ENCODE measurements around the gene VSTM4. TPM values are rescaled to one million over a fixed set of nuclear protein-coding genes. Genes with fewer than 3 reads are reported as not detected.

VSTM4 gene
- total RNA-seq, 1 experiment from 2014 or later = 0.07 TPM

DNA sequence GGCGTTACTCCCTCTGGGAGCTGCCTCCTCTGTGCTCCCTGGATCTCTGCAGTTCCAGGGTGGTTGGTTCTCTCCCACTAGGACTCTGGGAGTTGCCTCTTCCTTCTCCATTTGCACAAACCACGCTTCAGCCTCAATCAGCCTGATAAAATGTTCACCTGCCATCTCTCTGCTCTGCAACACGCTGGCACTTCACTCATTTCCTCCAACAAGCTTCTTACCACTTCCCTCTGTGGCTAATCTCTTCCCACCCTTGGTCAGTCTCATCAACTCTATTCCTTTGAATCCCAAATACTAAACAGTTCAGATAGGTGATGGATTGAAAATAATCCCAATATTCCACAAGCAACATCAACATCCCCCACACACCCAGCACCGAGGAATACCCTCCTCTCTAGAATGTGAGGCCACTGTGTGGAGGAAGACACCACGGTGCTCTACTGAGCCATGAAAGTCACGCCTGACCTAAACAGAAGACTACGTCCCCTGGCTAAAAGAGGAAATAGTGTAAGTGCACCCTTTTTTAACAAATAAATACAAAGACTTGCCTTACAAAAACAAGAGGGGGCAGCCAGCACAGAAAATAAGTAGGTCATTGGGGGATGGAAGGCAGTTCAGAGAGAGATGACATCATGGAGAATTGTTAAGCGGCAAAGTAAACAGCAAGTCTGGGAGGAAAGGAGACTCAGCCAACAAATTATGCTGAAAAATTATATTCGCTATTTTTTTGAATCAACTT, 20.4 kb upstream of the VSTM4 start:
- no peak for DNase-seq (ENCODE audit: low read depth, low spot score)
- Histone ChIP-seq H3K4me2 (ENCODE audit: low read length) (no peak overlapping the region), H3K27ac (ENCODE audit: low read depth, low read length) (no peak overlapping the region), H3K79me2 (ENCODE audit: insufficient read depth, low read length) (no peaks in the 10 kb centered on the region), H3K27me3 (ENCODE audit: insufficient read depth, low read length) (peaks cover 43% of the 10 kb centered on the region), H3K4me3 (replicated peaks in 1 of 2; ENCODE audit: low read depth in 1 of 2, low read length in 2 of 2) (no peak overlapping the region), H4K20me1 (ENCODE audit: insufficient read depth) (no peaks in the 10 kb centered on the region), H2AFZ (ENCODE audit: low read depth, low read length, poor library complexity, severe bottlenecking) (no peak overlapping the region), H3K36me3 (ENCODE audit: control insufficient read depth in 1 of 2, insufficient read depth in 2 of 2, low read length in 2 of 2) (no peaks in the 10 kb centered on the region), H3K4me1 (ENCODE audit: control insufficient read depth in 1 of 2, insufficient read depth in 2 of 2, low read length in 2 of 2) (peaks cover 0 to 10% of the 10 kb centered on the region in 2 experiments; a peak in 1 of 4 replicates), H3K9me3 (ENCODE audit: control insufficient read depth in 1 of 2, insufficient read depth in 1 of 2, low read depth in 1 of 2, low read length in 2 of 2) (no peaks in the 10 kb centered on the region), H3K9me2 (ENCODE audit: insufficient read depth) (no peaks in the 10 kb centered on the region), H3K9ac (ENCODE audit: low read length) (no peak overlapping the region)
- ChIA-PET RAD21 (ENCODE audit: low non-redundant PET in 1 of 2, low total read pairs in 2 of 2, uncharacterized antibody in 2 of 2, unreplicated experiment in 2 of 2) (no interaction called here), POLR2A (no interaction called here), CTCF (no interaction called here)
- intact Hi-C loops (cut with micrococcal nuclease) = no loop called here
- no TSS peak for BruUV-seq (replicated peaks)
- ATAC-seq = no peak
- TF ChIP-seq, protein P1, sequence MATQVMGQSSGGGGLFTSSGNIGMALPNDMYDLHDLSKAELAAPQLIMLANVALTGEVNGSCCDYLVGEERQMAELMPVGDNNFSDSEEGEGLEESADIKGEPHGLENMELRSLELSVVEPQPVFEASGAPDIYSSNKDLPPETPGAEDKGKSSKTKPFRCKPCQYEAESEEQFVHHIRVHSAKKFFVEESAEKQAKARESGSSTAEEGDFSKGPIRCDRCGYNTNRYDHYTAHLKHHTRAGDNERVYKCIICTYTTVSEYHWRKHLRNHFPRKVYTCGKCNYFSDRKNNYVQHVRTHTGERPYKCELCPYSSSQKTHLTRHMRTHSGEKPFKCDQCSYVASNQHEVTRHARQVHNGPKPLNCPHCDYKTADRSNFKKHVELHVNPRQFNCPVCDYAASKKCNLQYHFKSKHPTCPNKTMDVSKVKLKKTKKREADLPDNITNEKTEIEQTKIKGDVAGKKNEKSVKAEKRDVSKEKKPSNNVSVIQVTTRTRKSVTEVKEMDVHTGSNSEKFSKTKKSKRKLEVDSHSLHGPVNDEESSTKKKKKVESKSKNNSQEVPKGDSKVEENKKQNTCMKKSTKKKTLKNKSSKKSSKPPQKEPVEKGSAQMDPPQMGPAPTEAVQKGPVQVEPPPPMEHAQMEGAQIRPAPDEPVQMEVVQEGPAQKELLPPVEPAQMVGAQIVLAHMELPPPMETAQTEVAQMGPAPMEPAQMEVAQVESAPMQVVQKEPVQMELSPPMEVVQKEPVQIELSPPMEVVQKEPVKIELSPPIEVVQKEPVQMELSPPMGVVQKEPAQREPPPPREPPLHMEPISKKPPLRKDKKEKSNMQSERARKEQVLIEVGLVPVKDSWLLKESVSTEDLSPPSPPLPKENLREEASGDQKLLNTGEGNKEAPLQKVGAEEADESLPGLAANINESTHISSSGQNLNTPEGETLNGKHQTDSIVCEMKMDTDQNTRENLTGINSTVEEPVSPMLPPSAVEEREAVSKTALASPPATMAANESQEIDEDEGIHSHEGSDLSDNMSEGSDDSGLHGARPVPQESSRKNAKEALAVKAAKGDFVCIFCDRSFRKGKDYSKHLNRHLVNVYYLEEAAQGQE (IDR thresholded peaks at IDR 0.05; ENCODE audit: low read depth) = no peak
- TF ChIP-seq CEBPB (IDR thresholded peaks at IDR 0.05; ENCODE audit: low read depth) = no peak
- no peak for TF ChIP-seq FOSL1 (IDR thresholded peaks at IDR 0.05; ENCODE audit: low read depth)
- no peak for TF ChIP-seq ZFX (IDR thresholded peaks at IDR 0.05)

DNA sequence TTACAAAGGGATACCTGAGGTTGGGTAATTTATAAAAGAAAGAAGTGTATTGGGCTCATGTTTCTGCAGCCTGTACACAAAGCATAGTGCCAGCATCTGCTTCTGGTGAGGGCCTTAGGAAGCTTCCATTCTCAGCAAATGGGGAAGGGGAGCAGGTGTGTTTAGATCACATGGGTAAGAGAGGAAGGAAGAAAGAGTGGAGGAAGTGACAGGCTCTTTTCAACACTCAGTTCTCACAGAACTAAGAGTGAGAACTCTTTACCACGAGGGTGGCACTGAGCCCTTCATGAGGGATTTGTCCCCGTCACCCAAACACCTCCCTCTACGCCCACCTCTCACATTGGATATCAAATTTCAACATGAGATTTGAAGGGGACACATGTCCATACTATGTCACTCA, 19.0 kb upstream of the VSTM4 start:
- ChIA-PET RAD21 (ENCODE audit: low non-redundant PET in 1 of 2, low total read pairs in 2 of 2, uncharacterized antibody in 2 of 2, unreplicated experiment in 2 of 2) (no interaction called here), CTCF (no interaction called here), POLR2A (no interaction called here)
- H3K79me2 ChIP-seq (ENCODE audit: insufficient read depth, low read length) = no peaks in the 10 kb centered on the region
- H3K4me2 ChIP-seq (ENCODE audit: low read length) = no peak overlapping the region
- H3K9me3 ChIP-seq (ENCODE audit: control insufficient read depth in 1 of 2, insufficient read depth in 1 of 2, low read depth in 1 of 2, low read length in 2 of 2) = no peaks in the 10 kb centered on the region
- H2AFZ ChIP-seq (ENCODE audit: low read depth, low read length, poor library complexity, severe bottlenecking) = no peak overlapping the region
- no peaks in the 10 kb centered on the region for H3K36me3 ChIP-seq (ENCODE audit: control insufficient read depth in 1 of 2, insufficient read depth in 2 of 2, low read length in 2 of 2)
- no peak for DNase-seq (ENCODE audit: low read depth, low spot score)
- no peak overlapping the region for H3K27ac ChIP-seq (ENCODE audit: low read depth, low read length)
- H3K4me1 ChIP-seq (ENCODE audit: control insufficient read depth in 1 of 2, insufficient read depth in 2 of 2, low read length in 2 of 2) = no peaks in the 10 kb centered on the region
- no peak for ATAC-seq
- H3K4me3 ChIP-seq (replicated peaks in 1 of 2; ENCODE audit: low read depth in 1 of 2, low read length in 2 of 2) = no peak overlapping the region
- intact Hi-C loops (cut with micrococcal nuclease) = no loop called here
- no peaks in the 10 kb centered on the region for H4K20me1 ChIP-seq (ENCODE audit: insufficient read depth)
- peaks cover 49% of the 10 kb centered on the region for H3K27me3 ChIP-seq (ENCODE audit: insufficient read depth, low read length)
- H3K9ac ChIP-seq (ENCODE audit: low read length) = no peak overlapping the region
- no TSS peak for BruUV-seq (replicated peaks)
- H3K9me2 ChIP-seq (ENCODE audit: insufficient read depth) = no peaks in the 10 kb centered on the region
- TF ChIP-seq POLR2A (IDR thresholded peaks at IDR 0.05; ENCODE audit: borderline replicate concordance, extremely low read depth, insufficient read depth, insufficient read length) (no peak), SIN3A (IDR thresholded peaks at IDR 0.05; ENCODE audit: low read depth) (no peak), EZH2phosphoT487 (IDR thresholded peaks at IDR 0.05; ENCODE audit: borderline replicate concordance) (no peak), SP1 (IDR thresholded peaks at IDR 0.05; ENCODE audit: low read depth) (no peak), ZNF274 (IDR thresholded peaks at IDR 0.05; ENCODE audit: low read depth, low read length) (no peak), FOSL1 (IDR thresholded peaks at IDR 0.05; ENCODE audit: low read depth) (no peak), CEBPB (IDR thresholded peaks at IDR 0.05; ENCODE audit: low read depth) (no peak), EZH2 (IDR thresholded peaks at IDR 0.05) (no peak)
- TF ChIP-seq, protein P2, sequence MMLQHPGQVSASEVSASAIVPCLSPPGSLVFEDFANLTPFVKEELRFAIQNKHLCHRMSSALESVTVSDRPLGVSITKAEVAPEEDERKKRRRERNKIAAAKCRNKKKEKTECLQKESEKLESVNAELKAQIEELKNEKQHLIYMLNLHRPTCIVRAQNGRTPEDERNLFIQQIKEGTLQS (IDR thresholded peaks at IDR 0.05) = no peak
- TF ChIP-seq, protein P3, sequence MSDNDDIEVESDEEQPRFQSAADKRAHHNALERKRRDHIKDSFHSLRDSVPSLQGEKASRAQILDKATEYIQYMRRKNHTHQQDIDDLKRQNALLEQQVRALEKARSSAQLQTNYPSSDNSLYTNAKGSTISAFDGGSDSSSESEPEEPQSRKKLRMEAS (IDR thresholded peaks at IDR 0.05) = no peak
- TF ChIP-seq, protein P4, sequence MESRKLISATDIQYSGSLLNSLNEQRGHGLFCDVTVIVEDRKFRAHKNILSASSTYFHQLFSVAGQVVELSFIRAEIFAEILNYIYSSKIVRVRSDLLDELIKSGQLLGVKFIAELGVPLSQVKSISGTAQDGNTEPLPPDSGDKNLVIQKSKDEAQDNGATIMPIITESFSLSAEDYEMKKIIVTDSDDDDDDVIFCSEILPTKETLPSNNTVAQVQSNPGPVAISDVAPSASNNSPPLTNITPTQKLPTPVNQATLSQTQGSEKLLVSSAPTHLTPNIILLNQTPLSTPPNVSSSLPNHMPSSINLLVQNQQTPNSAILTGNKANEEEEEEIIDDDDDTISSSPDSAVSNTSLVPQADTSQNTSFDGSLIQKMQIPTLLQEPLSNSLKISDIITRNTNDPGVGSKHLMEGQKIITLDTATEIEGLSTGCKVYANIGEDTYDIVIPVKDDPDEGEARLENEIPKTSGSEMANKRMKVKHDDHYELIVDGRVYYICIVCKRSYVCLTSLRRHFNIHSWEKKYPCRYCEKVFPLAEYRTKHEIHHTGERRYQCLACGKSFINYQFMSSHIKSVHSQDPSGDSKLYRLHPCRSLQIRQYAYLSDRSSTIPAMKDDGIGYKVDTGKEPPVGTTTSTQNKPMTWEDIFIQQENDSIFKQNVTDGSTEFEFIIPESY (IDR thresholded peaks at IDR 0.05; ENCODE audit: extremely low read depth, insufficient replicate concordance, low read length) = no peak
